Measurements from ENCODE around the gene HIF1A.
A peak's percentile ranks its signal among the peaks of the same experiment; 100 is the strongest.

HIF1A gene

DNA sequence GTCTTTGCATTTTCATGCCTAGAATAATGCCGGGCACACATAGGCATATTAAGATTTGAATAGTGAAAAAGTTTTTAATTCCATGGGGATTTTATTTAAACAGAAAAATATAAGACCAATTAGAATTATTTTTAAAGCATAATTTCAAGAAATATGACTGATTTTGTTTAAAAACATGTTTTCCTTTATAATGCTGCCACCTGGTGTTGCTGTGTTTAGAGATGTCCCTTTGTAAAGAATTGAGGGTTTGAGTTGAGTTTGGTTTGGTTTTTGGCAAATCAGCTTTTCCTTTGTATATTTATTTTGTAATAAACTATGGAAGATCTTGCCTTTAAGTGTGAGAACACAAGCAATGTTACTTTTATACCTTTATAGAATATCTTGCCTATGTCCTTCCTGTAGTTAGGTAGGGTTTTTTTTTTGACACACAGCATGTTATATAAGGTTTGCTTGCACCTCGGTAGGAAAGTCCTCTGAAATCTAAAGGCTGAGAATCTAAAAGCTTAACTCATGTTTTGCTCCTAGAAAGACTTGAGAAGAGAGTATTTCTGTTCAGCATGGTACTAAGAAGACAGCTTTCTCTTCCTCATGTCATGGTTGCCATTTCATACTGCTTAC, 35.6 kb downstream of the HIF1A start:
- Histone ChIP-seq H3K27me3 (no peaks in the 10 kb centered on the region), H3K4me3 (ENCODE audit: low read depth in 1 of 2, low read length in 1 of 2) (no peak overlapping the region), H3K4me1 (ENCODE audit: control insufficient read depth in 1 of 2, insufficient read depth in 1 of 2, low read depth in 1 of 2, low read length in 1 of 2) (no peaks in the 10 kb centered on the region), H3K27ac (peak overlapping the region; percentile 40), H3K9me3 (no peaks in the 10 kb centered on the region), H3K36me3 (peaks cover 98% of the 10 kb centered on the region)
- TF ChIP-seq, protein P1, sequence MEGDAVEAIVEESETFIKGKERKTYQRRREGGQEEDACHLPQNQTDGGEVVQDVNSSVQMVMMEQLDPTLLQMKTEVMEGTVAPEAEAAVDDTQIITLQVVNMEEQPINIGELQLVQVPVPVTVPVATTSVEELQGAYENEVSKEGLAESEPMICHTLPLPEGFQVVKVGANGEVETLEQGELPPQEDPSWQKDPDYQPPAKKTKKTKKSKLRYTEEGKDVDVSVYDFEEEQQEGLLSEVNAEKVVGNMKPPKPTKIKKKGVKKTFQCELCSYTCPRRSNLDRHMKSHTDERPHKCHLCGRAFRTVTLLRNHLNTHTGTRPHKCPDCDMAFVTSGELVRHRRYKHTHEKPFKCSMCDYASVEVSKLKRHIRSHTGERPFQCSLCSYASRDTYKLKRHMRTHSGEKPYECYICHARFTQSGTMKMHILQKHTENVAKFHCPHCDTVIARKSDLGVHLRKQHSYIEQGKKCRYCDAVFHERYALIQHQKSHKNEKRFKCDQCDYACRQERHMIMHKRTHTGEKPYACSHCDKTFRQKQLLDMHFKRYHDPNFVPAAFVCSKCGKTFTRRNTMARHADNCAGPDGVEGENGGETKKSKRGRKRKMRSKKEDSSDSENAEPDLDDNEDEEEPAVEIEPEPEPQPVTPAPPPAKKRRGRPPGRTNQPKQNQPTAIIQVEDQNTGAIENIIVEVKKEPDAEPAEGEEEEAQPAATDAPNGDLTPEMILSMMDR (IDR thresholded peaks at IDR 0.05) = no peak

DNA sequence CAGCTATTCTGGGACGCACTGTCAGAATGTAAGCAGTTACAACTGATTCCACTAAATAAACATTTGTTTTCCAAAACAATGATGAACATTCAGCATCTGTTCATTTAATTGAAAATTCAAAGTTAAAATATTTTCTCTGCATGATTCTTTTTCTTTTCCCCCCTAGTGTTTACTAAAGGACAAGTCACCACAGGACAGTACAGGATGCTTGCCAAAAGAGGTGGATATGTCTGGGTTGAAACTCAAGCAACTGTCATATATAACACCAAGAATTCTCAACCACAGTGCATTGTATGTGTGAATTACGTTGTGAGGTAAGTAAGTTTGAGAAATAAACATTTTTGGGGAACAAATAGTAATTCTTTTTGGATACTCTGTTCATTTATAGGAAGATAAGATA, 38.7 kb downstream of the HIF1A start:
- no peaks in the 10 kb centered on the region for H3K9me3 ChIP-seq
- H3K27me3 ChIP-seq = no peaks in the 10 kb centered on the region
- TF ChIP-seq, protein P1 (IDR thresholded peaks at IDR 0.05) = no peak
- H3K27ac ChIP-seq = peak overlapping the region; percentile 9
- no peaks in the 10 kb centered on the region for H3K4me1 ChIP-seq (ENCODE audit: control insufficient read depth in 1 of 2, insufficient read depth in 1 of 2, low read depth in 1 of 2, low read length in 1 of 2)
- peaks cover 100% of the 10 kb centered on the region for H3K36me3 ChIP-seq
- no peak overlapping the region for H3K4me3 ChIP-seq (ENCODE audit: low read depth in 1 of 2, low read length in 1 of 2)

DNA sequence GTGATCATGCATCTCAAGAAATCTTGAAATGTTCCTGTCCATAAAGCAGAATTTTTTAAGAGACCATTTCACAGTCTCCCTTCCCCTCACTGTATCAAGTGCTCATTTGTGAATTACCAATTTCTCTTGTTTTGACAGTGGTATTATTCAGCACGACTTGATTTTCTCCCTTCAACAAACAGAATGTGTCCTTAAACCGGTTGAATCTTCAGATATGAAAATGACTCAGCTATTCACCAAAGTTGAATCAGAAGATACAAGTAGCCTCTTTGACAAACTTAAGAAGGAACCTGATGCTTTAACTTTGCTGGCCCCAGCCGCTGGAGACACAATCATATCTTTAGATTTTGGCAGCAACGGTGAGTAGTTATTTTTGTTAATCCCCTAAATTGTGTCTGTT, 41.4 kb downstream of the HIF1A start:
- Histone ChIP-seq H3K4me1 (ENCODE audit: control insufficient read depth in 1 of 2, insufficient read depth in 1 of 2, low read depth in 1 of 2, low read length in 1 of 2) (no peaks in the 10 kb centered on the region), H3K27ac (no peak overlapping the region), H3K27me3 (no peaks in the 10 kb centered on the region), H3K36me3 (peaks cover 98% of the 10 kb centered on the region), H3K9me3 (no peaks in the 10 kb centered on the region), H3K4me3 (ENCODE audit: low read depth in 1 of 2, low read length in 1 of 2) (no peak overlapping the region)
- TF ChIP-seq, protein P1 (IDR thresholded peaks at IDR 0.05) = no peak

DNA sequence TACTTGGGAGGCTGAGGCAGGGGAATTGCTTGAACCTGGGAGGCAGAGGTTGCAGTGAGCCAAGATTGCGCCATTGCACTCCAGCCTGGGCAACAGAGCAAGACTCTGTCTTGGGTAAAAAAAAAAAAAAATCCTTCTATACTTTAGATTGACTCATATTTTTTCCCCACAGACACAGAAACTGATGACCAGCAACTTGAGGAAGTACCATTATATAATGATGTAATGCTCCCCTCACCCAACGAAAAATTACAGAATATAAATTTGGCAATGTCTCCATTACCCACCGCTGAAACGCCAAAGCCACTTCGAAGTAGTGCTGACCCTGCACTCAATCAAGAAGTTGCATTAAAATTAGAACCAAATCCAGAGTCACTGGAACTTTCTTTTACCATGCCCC, 42.6 kb downstream of the HIF1A start:
- no peaks in the 10 kb centered on the region for H3K9me3 ChIP-seq
- H3K36me3 ChIP-seq = peaks cover 98% of the 10 kb centered on the region
- H3K4me3 ChIP-seq (ENCODE audit: low read depth in 1 of 2, low read length in 1 of 2) = no peak overlapping the region
- TF ChIP-seq, protein P1 (IDR thresholded peaks at IDR 0.05) = no peak
- H3K27ac ChIP-seq = peak overlapping the region; percentile 45
- no peaks in the 10 kb centered on the region for H3K27me3 ChIP-seq
- H3K4me1 ChIP-seq (ENCODE audit: control insufficient read depth in 1 of 2, insufficient read depth in 1 of 2, low read depth in 1 of 2, low read length in 1 of 2) = no peaks in the 10 kb centered on the region

DNA sequence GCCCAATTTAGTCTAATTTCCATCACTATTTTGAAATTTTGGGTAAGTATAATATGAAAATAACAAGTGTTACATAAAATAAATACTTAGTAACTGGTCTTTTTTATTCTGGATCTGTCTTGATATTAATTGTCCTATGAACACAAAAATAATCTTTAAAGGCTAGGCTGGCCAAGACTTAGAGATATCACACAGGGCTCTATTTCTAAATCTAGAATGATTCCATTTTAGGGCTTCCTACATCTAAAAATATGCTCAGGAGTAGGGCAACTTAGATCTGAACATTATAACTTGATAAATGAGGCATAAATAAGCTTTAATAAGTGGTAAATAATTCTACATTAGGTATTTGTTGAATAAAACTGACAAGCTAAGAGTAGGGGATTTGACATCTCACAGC, 43.8 kb downstream of the HIF1A start:
- H3K4me3 ChIP-seq (ENCODE audit: low read depth in 1 of 2, low read length in 1 of 2) = no peak overlapping the region
- H3K36me3 ChIP-seq = peaks cover 98% of the 10 kb centered on the region
- no peaks in the 10 kb centered on the region for H3K27me3 ChIP-seq
- TF ChIP-seq, protein P1 (IDR thresholded peaks at IDR 0.05) = no peak
- peak overlapping the region; percentile 45 for H3K27ac ChIP-seq
- no peaks in the 10 kb centered on the region for H3K9me3 ChIP-seq
- H3K4me1 ChIP-seq (ENCODE audit: control insufficient read depth in 1 of 2, insufficient read depth in 1 of 2, low read depth in 1 of 2, low read length in 1 of 2) = no peaks in the 10 kb centered on the region
